NT2/D1 (cell line): ENCODE measurements around the gene NADSYN1.

Experiments used
- DNase-seq: peaks from one replicate; pipeline ENCODE4 v3.0.0-alpha.2; 2011; ENCODE audit warnings: low read depth, low spot score
- H3K27me3 ChIP-seq: 2 replicates; pipeline ENCODE4 v1.6.0; 2011; ENCODE audit warnings: mild to moderate bottlenecking; ENCODE audit not compliant: insufficient read length, insufficient read depth
- H3K36me3 ChIP-seq: 2 replicates; pipeline ENCODE4 v1.6.1; 2011; ENCODE audit warnings: mild to moderate bottlenecking, low read length, mixed read lengths; ENCODE audit not compliant: insufficient read depth, insufficient read length
- H3K4me1 ChIP-seq: 2 replicates; pipeline ENCODE4 v1.5.1; 2011; ENCODE audit not compliant: insufficient read depth, insufficient read length
- H3K4me3 ChIP-seq: 2 replicates; pipeline ENCODE4 v1.5.1; 2011; ENCODE audit warnings: low read depth; ENCODE audit not compliant: insufficient read length
- H3K9ac ChIP-seq: 2 replicates; pipeline ENCODE4 v1.6.0; 2011; ENCODE audit warnings: low read depth; ENCODE audit not compliant: insufficient read length
- H3K9me3 ChIP-seq: 2 replicates; pipeline ENCODE4 v1.5.1; 2011; ENCODE audit warnings: mild to moderate bottlenecking, low read length; ENCODE audit not compliant: insufficient read depth
- SUZ12 ChIP-seq: IDR thresholded peaks from 2 replicates; pipeline ENCODE4 v1.6.1; 2011; ENCODE audit not compliant: insufficient read length, insufficient read depth; ENCODE audit errors: extremely low read depth
- YY1 ChIP-seq: IDR thresholded peaks from 2 replicates; pipeline ENCODE4 v1.6.1; 2011; ENCODE audit not compliant: insufficient read length, insufficient read depth
- ZNF274 ChIP-seq: IDR thresholded peaks from 2 replicates; pipeline ENCODE4 v1.6.1; 2011; ENCODE audit warnings: mild to moderate bottlenecking, low read depth, low read length

NADSYN1 gene

DNA sequence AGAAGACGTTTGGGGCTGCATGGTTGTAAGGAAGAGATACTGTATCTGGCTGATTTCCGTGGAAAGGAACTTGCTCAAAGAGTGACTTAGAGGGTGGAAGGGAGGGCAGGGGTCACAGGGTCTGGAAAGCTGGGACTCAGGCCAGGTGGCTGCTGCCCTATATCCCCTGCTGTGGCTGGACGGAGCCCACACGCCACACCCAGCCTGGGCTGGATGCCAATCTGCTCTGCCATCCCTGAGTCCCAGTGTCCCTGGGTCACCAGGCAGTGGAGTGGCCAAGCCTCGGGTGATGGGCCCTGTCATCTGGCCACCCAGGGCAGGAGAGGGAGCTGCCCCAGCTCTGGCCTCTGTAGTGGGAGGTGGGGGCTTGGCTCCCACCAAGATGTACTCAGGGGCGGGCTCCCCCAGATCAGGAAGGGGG lies 47.6 kb downstream of the NADSYN1 start:
- Histone ChIP-seq H3K9ac (no peak overlapping the region), H3K4me3 (no peak overlapping the region), H3K9me3 (no peaks in the 10 kb centered on the region), H3K27me3 (no peaks in the 10 kb centered on the region), H3K36me3 (peaks cover 47% of the 10 kb centered on the region), H3K4me1 (peaks cover 9% of the 10 kb centered on the region)
- TF ChIP-seq ZNF274 (no peak), SUZ12 (no peak), YY1 (no peak)
- DNase-seq, result no peak

DNA sequence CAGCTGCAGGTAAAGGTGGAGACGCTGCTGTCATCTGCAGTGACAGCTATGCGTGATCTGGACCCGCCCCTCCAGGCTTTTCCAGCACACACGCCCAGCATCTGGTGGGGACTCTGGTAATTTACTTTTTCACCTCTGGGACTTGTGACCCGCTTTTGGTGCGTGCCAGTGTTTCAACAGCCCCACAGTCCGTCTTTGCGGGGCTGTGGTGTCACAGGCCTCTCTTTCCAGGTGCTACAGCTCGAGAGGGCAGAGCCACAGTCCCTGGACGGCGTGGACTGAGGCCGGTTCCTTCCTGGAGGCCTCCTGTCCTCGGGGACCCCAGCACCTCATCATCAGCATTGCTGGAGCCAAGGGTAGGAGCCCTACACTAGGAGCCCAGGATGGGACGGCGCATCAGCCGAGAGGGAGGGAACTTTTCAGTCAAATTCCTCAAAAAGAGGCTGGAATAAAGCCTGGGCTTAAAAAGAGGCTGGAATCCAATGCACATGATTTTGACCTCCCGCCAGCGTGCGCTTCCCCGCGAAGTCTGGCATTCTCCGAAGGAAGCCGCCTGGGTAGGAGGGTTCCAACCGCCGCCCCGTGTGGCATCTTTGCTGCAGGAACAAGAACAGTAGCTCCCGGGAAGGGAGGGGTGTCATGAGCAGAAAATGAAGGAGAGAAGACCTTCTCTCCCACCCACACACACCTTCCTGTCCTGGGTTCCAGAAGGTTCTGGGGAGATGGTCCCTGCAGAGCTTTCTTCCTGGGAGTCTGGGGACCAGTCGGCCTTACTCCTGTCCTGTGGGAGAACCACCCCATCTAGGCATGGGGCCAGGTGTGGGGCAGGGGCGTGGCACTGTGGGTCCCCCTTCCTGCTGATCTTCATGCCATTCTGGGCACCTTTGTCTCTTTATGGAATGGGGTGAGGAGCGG lies 48.3 kb downstream of the NADSYN1 start:
- no peaks in the 10 kb centered on the region for H3K9me3 ChIP-seq
- DNase-seq, result no peak
- H3K4me3 ChIP-seq, result no peak overlapping the region
- peaks cover 9% of the 10 kb centered on the region for H3K4me1 ChIP-seq
- no peak overlapping the region for H3K9ac ChIP-seq
- no peaks in the 10 kb centered on the region for H3K27me3 ChIP-seq
- TF ChIP-seq YY1, result no peak
- no peak for TF ChIP-seq SUZ12
- TF ChIP-seq ZNF274, result no peak
- peaks cover 40% of the 10 kb centered on the region for H3K36me3 ChIP-seq

DNA sequence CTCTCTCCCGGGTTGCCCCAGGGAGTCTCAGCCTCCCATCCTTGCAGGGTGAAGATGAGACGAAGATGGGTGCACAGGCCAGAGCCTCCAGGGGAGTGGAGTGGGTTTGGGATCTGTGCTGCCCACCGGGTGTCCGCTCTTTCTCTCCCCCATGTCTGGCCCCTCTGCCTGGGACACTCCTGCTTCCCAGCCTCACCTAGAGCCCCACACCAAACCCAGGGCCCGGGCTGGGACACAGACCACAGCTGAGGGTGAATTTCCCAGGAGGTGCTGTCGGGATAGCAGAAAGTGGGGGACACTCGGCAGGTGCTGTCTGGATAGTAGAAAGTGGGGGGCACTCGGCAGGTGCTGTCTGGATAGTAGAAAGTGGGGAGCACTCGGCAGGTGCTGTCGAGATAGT lies 49.0 kb downstream of the NADSYN1 start:
- H3K9me3 ChIP-seq, result no peaks in the 10 kb centered on the region
- H3K27me3 ChIP-seq, result no peaks in the 10 kb centered on the region
- no peak overlapping the region for H3K9ac ChIP-seq
- DNase-seq, result no peak
- H3K4me1 ChIP-seq, result peaks cover 9% of the 10 kb centered on the region
- TF ChIP-seq YY1 (no peak), SUZ12 (no peak), ZNF274 (no peak)
- peaks cover 36% of the 10 kb centered on the region for H3K36me3 ChIP-seq
- no peak overlapping the region for H3K4me3 ChIP-seq

GRCh38 chr11:71502871-71503435 lies 50.0 kb downstream of the NADSYN1 start:
- peaks cover 9% of the 10 kb centered on the region for H3K4me1 ChIP-seq
- H3K36me3 ChIP-seq, result peaks cover 28% of the 10 kb centered on the region
- no peak overlapping the region for H3K9ac ChIP-seq
- no peak overlapping the region for H3K4me3 ChIP-seq
- TF ChIP-seq SUZ12 (no peak), YY1 (no peak), ZNF274 (no peak)
- DNase-seq, result no peak
- 0 out of 2 replicates have a peak, but pooled peaks cover under 1% of the 10 kb centered on the region for H3K9me3 ChIP-seq
- H3K27me3 ChIP-seq, result no peaks in the 10 kb centered on the region

- no peak for TF ChIP-seq ZNF274
- no peak for TF ChIP-seq YY1
- TF ChIP-seq SUZ12, result no peak
- DNase-seq, result no peak
- peaks cover 14% of the 10 kb centered on the region for H3K36me3 ChIP-seq
- H3K4me1 ChIP-seq, result peaks cover 9% of the 10 kb centered on the region
- H3K4me3 ChIP-seq, result no peak overlapping the region
- H3K27me3 ChIP-seq, result no peaks in the 10 kb centered on the region
- H3K9ac ChIP-seq, result no peak overlapping the region
- H3K9me3 ChIP-seq, result peaks cover 16% of the 10 kb centered on the region; the same call in 1 of the 2 replicates
Observed at GRCh38 chr11:71504531-71504930, 51.5 kb downstream of the NADSYN1 start.

- Histone ChIP-seq H3K4me1 (peaks cover 9% of the 10 kb centered on the region), H3K4me3 (no peak overlapping the region), H3K9me3 (peaks cover 21% of the 10 kb centered on the region; the same call in 1 of the 2 replicates), H3K36me3 (peaks cover 10% of the 10 kb centered on the region), H3K9ac (no peak overlapping the region), H3K27me3 (no peaks in the 10 kb centered on the region)
- TF ChIP-seq SUZ12, result no peak
- no peak for TF ChIP-seq YY1
- TF ChIP-seq ZNF274, result no peak
- no peak for DNase-seq
Observed at GRCh38 chr11:71505001-71505400, 52.0 kb downstream of the NADSYN1 start.

DNA sequence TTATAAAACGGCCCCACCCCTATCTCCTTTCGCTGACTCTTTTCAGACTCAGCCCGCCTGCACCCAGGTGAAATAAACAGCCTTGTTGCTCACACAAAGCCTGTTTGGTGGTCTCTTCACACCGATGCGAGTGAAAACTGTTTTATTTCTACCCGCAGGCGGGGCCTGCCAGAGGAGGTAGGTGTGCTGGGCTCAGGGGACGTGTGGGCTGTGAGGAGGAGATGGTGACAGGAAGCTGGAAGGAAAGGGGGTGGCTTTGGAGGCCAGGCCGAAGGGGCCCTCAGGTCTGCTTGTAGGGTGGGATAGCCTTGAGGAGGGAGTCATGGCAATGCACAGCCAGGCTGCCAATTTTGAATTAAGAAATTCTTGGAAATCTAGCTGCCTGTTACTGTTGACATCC lies 52.8 kb downstream of the NADSYN1 start:
- peaks cover 9% of the 10 kb centered on the region for H3K4me1 ChIP-seq
- DNase-seq, result no peak
- H3K27me3 ChIP-seq, result no peaks in the 10 kb centered on the region
- H3K4me3 ChIP-seq, result no peak overlapping the region
- peaks cover 6% of the 10 kb centered on the region for H3K36me3 ChIP-seq
- no peak overlapping the region for H3K9ac ChIP-seq
- TF ChIP-seq SUZ12 (no peak), ZNF274 (no peak), YY1 (no peak)
- peaks cover 29% of the 10 kb centered on the region; the same call in 1 of the 2 replicates for H3K9me3 ChIP-seq
